Activated naive CD4-positive, alpha-beta T cell treated with Interleukin-2 at 50 U/mL for 16 hours (primary cell): ENCODE measurements around the gene NCKIPSD.

Experiments used
- DNase-seq: peaks from one replicate; pipeline ENCODE4 v3.0.0-alpha.2; 2020

Gene NCKIPSD

GRCh38 chr3:48642605-48643004 is 43.1 kb downstream of the NCKIPSD start:
- no peak for DNase-seq

GRCh38 chr3:48641396-48641795 is 44.3 kb downstream of the NCKIPSD start:
- DNase-seq: no peak

GRCh38 chr3:48639944-48640606 is 45.6 kb downstream of the NCKIPSD start:
- no peak for DNase-seq

- no peak for DNase-seq
These were observed 48.4 kb downstream of the NCKIPSD start for GRCh38 chr3:48637305-48637704.

GRCh38 chr3:48636149-48636655 is 49.5 kb downstream of the NCKIPSD start:
- no peak for DNase-seq

GRCh38 chr3:48635222-48636021 is 50.3 kb downstream of the NCKIPSD start, which contains the start of gene SLC26A6:
Gene SLC26A6 (minus strand): TSS chr3:48635461. CDS start chr3:48635393, 68 bp downstream.
- DNase-seq: peak; percentile 95

GRCh38 chr3:48634661-48635221 is 51.0 kb downstream of the NCKIPSD start:
- DNase-seq: peak; percentile 59

GRCh38 chr3:48633743-48634142 is 52.0 kb downstream of the NCKIPSD start:
- no peak for DNase-seq

GRCh38 chr3:48633256-48633655 is 52.5 kb downstream of the NCKIPSD start:
- no peak for DNase-seq

- no peak for DNase-seq
These were observed 53.9 kb downstream of the NCKIPSD start for GRCh38 chr3:48631516-48632448.

GRCh38 chr3:48630833-48631232 is 54.9 kb downstream of the NCKIPSD start:
- DNase-seq: no peak

GRCh38 chr3:48630407-48630806 is 55.3 kb downstream of the NCKIPSD start:
- DNase-seq: no peak

- no peak for DNase-seq
These were observed 55.8 kb downstream of the NCKIPSD start for GRCh38 chr3:48629894-48630293.

GRCh38 chr3:48628277-48629017 is 57.3 kb downstream of the NCKIPSD start:
- DNase-seq: no peak

GRCh38 chr3:48625600-48625999 is 60.1 kb downstream of the NCKIPSD start:
- no peak for DNase-seq

GRCh38 chr3:48624767-48625166 is 60.9 kb downstream of the NCKIPSD start:
- no peak for DNase-seq

GRCh38 chr3:48623851-48624547 is 61.7 kb downstream of the NCKIPSD start:
- no peak for DNase-seq
